ENCODE measurements around the gene DEFB131B. TPM values are rescaled to one million over a fixed set of nuclear protein-coding genes. Genes with fewer than 3 reads are reported as not detected.

DEFB131B gene
- total RNA-seq, 2 donors from 2014 or later, result not detected

DNA sequence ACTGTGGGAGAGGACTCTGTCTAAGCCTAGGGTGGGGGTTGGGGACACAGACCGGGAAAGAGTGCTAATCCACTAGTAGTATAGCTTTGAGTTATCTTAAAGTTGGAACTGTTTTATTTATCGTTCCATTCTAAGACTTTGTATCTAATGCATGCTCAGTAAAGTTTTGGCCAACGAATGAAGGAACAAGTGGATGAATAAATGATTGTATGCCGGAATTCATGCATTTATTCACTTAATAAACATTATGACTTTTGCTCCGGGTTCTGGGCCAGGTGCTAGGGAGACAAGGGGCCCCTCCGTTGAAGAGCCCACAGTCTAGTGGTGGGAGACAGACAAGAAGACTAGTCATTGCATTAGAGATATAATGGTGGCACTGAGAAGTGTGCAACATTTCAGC lies 51.2 kb downstream of the DEFB131B start:
- intact Hi-C loops (cut with DNase I), result no loop called here
- Histone ChIP-seq H3K9me3 (no peaks in the 10 kb centered on the region), H3K36me3 (replicated peaks in 1 of 2; ENCODE audit: insufficient read depth in 1 of 2, low read depth in 2 of 2) (no peaks in the 10 kb centered on the region), H3K27me3 (no peaks in the 10 kb centered on the region), H3K27ac (peak overlapping the region in 1 of 4 donors; percentile 90), H3K4me1 (peaks cover 34% of the 10 kb centered on the region), H3K4me3 (peak overlapping the region; percentile 82 to 84)
- TF ChIP-seq POLR2A (IDR thresholded peaks at IDR 0.05), result no peak
- TF ChIP-seq, protein P1, sequence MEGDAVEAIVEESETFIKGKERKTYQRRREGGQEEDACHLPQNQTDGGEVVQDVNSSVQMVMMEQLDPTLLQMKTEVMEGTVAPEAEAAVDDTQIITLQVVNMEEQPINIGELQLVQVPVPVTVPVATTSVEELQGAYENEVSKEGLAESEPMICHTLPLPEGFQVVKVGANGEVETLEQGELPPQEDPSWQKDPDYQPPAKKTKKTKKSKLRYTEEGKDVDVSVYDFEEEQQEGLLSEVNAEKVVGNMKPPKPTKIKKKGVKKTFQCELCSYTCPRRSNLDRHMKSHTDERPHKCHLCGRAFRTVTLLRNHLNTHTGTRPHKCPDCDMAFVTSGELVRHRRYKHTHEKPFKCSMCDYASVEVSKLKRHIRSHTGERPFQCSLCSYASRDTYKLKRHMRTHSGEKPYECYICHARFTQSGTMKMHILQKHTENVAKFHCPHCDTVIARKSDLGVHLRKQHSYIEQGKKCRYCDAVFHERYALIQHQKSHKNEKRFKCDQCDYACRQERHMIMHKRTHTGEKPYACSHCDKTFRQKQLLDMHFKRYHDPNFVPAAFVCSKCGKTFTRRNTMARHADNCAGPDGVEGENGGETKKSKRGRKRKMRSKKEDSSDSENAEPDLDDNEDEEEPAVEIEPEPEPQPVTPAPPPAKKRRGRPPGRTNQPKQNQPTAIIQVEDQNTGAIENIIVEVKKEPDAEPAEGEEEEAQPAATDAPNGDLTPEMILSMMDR (IDR thresholded peaks at IDR 0.05), result no peak
- 2 to 7% methylated on average over 6 of the region's 6 CpGs for WGBS, 2 donors
- ATAC-seq, result no peak
- no peak for DNase-seq

DNA sequence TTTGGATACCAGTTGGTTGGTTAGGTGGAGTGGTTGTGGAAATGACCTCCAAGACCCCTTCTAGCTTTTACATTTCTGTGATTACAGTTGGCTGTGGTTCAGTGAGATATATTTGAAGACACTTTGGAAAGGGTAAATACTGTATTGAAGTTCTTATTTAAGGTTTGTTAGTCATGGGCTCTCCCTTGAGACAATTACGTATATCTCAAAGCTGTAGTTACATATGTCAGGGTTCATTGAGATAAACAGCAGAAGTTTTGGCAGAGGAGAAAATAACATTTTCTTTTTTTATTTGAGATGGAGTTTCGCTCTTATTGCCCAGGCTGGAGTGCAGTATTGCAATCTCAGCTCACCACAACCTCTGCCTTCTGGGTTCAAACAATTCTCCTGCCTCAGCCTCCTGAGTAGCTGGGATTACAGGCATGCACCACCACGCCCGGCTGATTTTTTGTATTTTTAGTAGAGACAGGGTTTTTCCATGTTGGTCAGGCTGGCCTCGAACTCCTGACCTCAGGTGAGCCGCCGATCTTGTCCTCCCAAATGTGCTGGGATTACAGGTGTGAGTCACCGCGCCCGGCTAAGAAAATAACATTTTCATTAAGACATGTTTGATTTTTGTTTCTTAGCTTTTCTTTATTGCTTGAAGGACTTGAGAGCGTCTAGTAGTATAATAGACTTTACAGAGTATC lies 52.4 kb downstream of the DEFB131B start:
- Histone ChIP-seq H3K9me3 (no peaks in the 10 kb centered on the region), H3K27ac (no peak overlapping the region), H3K36me3 (replicated peaks in 1 of 2; ENCODE audit: insufficient read depth in 1 of 2, low read depth in 2 of 2) (no peaks in the 10 kb centered on the region), H3K27me3 (no peaks in the 10 kb centered on the region), H3K4me1 (peaks cover 34% of the 10 kb centered on the region), H3K4me3 (no peak overlapping the region)
- 70 to 71% methylated on average over 11 of the region's 11 CpGs for WGBS, 2 donors
- DNase-seq, result no peak
- no peak for TF ChIP-seq POLR2A (IDR thresholded peaks at IDR 0.05)
- TF ChIP-seq, protein P1 (IDR thresholded peaks at IDR 0.05), result no peak
- intact Hi-C loops (cut with DNase I), result no loop called here
- ATAC-seq, result no peak

DNA sequence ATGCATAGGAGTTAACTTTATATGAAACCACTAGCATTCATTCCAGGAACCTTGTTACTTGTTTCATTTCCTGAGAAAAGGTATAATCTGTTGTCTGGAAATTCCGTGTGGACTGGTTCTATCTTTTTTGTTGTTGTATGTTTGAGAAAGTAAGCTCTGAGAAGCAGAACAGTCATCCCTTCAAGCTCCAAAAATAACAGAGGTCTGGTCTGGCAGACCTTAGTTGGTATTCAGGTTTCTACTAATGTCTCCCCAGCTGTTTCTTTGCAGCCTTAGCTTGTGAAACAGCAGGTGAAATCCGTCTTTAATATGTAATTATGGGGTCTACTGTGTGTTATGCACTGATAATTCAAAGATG lies 53.0 kb downstream of the DEFB131B start:
- H3K4me1 ChIP-seq, result peaks cover 34% of the 10 kb centered on the region
- no peak overlapping the region for H3K4me3 ChIP-seq
- DNase-seq (no peak), ATAC-seq (no peak)
- WGBS, 2 donors, result 48 to 53% methylated on average over 2 of the region's 2 CpGs
- H3K27me3 ChIP-seq, result no peaks in the 10 kb centered on the region
- no peaks in the 10 kb centered on the region for H3K36me3 ChIP-seq (replicated peaks in 1 of 2; ENCODE audit: insufficient read depth in 1 of 2, low read depth in 2 of 2)
- H3K9me3 ChIP-seq, result no peaks in the 10 kb centered on the region
- TF ChIP-seq, protein P1 (IDR thresholded peaks at IDR 0.05), result no peak
- no peak for TF ChIP-seq POLR2A (IDR thresholded peaks at IDR 0.05)
- intact Hi-C loops (cut with DNase I), result no loop called here
- no peak overlapping the region for H3K27ac ChIP-seq

DNA sequence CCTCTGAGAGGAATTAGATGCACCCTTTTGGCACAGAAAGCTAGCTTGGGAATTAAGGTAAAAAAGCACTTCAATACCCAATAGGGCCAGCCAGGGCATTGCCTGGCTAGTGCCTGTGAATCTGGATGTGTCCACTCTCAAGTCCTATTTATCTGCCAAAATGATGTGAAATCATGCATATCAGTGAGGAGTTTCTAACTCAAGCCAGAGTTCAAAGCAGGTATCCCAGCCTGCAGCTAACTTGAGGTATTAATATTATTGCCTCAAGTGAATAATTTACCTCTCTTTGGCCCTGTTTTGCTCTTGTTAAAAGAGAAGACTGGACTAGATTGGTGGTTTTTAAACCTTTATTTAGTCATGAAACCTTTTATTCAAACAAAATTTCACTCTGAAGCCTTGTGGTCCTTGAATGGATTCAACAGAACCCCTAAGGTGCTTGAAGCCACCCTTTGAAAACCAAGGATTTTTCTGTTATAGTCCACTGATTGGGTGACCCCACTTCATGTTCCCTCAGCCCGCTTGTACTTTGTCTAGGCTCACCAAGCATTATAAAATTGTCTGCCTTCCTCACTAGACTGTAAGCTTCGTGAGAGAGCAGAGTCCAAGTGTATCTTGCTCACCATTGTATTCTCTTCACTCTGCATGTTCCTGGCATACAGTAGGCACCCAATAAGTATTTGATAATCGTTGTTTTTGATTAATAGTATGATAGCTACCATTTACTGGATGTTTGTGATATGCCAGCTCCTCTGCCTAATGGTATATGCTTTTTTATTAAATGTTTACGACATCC lies 55.1 kb downstream of the DEFB131B start:
- no peaks in the 10 kb centered on the region for H3K36me3 ChIP-seq (replicated peaks in 1 of 2; ENCODE audit: insufficient read depth in 1 of 2, low read depth in 2 of 2)
- 73 to 77% methylated on average over 4 of the region's 4 CpGs for WGBS, 2 donors
- no peaks in the 10 kb centered on the region for H3K9me3 ChIP-seq
- DNase-seq, result no peak
- ATAC-seq, result no peak
- H3K27ac ChIP-seq, result no peak overlapping the region
- TF ChIP-seq, protein P1 (IDR thresholded peaks at IDR 0.05), result no peak
- TF ChIP-seq POLR2A (IDR thresholded peaks at IDR 0.05), result no peak
- H3K4me1 ChIP-seq, result peaks cover 41% of the 10 kb centered on the region
- no peaks in the 10 kb centered on the region for H3K27me3 ChIP-seq
- intact Hi-C loops (cut with DNase I), result no loop called here
- no peak overlapping the region for H3K4me3 ChIP-seq

Small RNAs within 50 kb of the gene (small RNA-seq; reads per million reads assigned to genes)
- not detected for gene RNA5SP342

Other genes starting within 250 kb of the DEFB131B start
- not detected for gene DEFB108B, start 45.3 kb upstream of the DEFB131B start, total RNA-seq
- 10 to 100 TPM in 1 of 2 donors, 1 to 10 TPM in 1; 7.3 to 14.5 TPM for gene XNDC1N, start 50.1 kb downstream of the DEFB131B start, total RNA-seq
- gene RNF121, start 50.6 kb downstream of the DEFB131B start, total RNA-seq, result 10 to 100 TPM; 17.9 to 24.4 TPM
- gene IL18BP, start 120.5 kb downstream of the DEFB131B start, total RNA-seq, result 1 to 10 TPM; 3.1 to 9.6 TPM
- 100 to 1,000 TPM; 173 to 191 TPM for gene NUMA1, start 202.1 kb downstream of the DEFB131B start, total RNA-seq
- gene LRRC51, start 202.4 kb downstream of the DEFB131B start, total RNA-seq, result 1 to 10 TPM; 2.3 to 9.9 TPM
- 10 to 100 TPM; 65.6 to 66.9 TPM for gene LAMTOR1, start 224.8 kb downstream of the DEFB131B start, total RNA-seq
- gene TOMT, start 227.5 kb downstream of the DEFB131B start, total RNA-seq, result not detected
- gene ANAPC15, start 234.2 kb downstream of the DEFB131B start, total RNA-seq, result 10 to 100 TPM; 14.2 to 22.1 TPM